Stimulated activated CD4-positive, alpha-beta T cell treated with anti-CD3 and anti-CD28 coated beads, Interleukin-1b, Interleukin-23, amount 100 ng/mL, for 4 hours (primary cell): ENCODE results near the gene SPATA32.

Experiments used
- DNase-seq, 2 donors: peaks; one replicate each; pipeline ENCODE4 v3.0.0-alpha.2; 2020; ENCODE audit warnings: low read depth in 2 of 2

SPATA32 gene

DNA sequence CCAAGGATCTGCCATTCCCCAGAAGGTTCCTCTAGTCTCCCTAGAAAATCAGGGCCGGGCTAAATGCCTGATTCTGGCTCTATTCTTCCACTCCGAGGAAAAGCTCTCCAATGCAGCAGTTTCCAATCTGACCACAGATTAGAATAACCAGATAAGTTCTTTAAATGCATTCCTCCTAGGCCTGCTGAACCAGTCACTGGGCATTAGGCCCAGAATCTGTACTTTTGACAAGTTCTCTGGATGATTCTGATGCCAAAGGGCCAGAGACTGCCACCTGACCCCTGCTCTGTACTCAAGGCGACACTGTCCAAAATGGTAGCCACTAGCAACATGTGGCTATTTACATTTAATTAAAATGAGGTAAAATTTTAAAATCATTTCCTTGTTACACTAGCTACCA lies 32.6 kb upstream of the SPATA32 start:
- no peak for DNase-seq

DNA sequence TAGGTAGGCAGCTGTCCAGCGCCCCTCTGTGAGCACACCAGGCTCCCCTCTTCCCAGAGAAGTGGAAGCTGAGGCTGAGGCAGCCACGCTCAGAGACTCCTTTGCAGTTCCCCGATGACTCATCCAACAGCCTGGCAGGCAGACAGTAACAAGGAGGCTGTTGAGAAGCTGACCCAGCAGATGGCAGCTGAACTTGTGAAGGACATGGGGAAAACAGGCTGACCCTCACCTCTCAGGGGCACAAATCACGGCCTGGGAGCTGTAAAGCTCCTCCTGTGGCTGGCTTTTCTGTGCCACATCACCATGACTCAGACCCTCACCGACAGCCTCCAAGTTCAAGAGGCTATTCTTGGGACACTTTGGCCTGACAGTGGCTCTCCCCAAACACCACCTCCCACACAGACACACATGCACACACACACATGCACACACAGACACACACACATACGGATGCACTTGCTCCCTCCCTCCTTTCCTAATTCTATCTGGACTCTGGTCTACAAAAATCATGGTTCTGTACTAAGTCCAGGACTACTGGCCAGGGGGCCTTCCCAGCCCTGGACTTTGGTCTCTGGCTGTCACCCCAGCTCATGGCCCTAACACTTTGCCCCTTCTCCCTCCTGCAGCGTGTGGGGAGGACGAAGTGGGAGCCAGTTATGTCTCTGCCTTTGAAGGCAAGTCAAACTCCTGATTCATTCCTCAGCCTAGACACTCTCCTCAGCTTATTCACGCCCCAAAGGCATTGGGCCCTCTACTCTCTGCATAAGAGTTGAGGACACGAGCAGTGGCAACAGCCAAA lies 31.7 kb upstream of the SPATA32 start:
- no peak for DNase-seq

DNA sequence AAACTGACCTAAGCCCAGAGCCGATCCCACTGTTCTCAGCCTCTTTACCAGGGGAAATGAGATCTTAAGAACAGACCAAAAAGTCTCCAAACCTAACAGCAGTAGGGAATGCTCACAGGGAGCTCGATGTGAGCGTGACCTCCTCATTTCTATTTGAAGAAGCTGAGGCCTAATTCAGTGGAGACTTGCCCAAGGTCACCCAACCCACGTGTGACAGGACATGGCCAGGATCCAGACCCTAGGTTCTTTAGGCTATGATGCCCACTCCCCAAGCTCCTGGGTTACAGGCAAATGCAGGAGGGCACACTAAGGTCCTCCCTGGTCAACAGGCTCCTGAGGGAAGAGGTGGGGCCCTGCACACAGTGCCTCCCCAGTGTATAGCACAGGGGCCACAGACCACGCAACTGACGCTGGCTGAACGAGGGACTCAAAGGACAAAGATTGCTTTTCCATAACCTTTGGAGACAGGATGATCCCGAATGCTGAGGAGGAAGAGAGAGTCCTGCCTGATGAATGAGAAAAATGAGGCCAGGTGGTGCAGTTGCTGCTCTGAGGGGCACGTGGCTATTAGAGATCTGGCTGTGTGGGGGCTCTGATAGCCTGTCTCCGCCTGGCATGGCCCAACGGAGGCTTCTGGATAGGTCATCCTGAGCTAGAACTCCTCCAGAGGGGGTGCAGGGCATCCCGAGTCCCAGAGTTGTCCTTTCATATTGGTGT lies 31.0 kb upstream of the SPATA32 start:
- no peak for DNase-seq

DNA sequence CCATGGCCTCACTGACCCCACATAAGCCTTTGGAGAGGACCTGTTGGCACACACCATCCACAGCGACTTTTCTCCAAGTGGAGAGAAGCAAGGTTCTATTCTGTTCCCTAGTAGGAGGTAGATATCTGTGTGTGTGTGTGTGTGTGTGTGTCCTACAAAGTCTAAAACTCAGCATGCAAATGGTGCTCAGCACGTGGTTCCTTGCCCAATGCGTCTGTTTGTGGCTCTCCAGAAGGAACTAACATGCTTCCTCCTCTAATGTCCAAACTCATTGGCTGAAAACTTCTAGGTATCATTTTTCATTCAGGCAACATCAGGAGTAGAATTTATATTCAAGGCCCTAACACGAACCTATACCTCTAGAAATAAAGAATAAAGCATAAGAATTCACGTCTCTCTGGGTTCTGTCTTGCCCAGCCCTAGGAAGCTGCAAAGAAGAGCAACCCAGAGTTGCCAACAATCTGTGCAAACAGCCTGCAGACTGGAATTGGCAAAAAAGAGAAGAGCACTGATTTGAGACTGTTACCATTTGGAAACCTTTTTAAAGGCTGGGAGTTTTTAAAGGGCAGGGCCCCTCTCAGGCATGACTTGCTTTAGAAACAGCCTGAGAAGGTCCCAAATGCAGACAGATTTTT lies 29.4 kb upstream of the SPATA32 start:
- DNase-seq = no peak

DNA sequence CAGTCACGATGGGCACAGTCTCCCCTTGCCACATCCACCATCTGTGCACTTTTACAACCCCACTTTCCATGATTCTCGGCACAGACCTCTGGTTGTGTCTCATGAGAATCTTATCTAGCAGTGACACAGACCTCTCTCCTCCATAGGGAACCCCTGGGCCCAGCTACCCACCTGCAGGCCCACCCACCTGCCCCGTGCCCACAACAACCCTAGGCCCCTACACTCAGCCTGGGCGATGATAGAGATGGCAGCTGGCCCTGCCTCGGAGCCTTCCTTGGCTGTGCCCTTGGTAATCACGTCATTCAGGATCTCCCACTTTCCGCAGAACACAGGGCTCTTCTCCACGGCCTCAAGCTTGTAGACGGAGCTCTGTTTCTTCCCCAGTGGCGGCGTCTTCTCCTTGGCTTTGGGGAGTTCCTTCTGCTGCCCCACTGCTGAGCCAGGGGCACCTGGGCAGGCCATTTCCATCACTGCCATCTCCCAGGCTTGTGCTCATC lies 28.4 kb upstream of the SPATA32 start:
- no peak for DNase-seq

DNA sequence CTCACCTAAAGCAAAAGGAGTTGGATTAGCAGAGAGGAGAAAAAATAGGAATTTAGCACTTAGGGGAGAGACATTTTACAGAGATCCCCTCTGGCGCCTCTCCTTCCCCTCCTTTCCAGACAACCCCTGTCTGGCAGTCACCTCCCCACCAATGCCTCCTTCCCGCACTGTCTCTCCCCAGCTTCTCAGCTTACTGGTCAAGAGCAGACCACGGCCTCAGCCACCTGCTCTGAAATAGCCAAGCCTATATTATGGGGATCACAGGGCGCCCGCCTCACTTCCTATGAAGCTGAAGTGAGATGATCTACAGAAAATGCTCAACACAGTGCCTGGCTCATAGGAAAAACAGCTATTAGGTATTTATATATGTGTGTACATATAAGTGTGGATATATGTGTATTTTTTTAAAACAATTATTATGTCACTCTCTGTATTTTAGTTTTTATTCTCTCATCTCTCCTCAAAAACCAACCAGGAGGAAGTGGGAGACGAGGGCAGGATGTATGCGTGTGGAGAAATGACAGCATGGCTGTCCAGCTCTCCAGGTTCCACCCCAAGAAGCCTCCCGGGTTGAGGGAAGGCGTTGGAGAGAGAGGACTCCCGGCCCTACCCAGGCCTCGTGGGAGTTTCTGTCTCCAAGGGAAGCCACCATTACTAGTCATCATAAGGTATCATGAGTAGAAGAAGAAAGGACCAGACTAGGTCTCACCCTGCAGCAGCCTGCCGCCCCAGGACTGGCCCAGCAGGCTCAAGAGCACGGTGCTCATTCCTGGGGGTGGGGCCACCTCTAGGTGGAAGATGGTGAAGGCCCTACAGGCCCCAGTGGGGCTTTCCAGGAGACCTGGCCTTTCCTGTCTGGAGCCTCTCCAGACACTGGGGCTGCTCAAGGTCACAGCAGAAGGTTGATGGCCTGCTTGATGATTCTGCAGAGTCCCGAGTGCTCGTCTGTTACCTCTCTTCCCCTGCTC lies 27.7 kb upstream of the SPATA32 start:
- DNase-seq = no peak

DNA sequence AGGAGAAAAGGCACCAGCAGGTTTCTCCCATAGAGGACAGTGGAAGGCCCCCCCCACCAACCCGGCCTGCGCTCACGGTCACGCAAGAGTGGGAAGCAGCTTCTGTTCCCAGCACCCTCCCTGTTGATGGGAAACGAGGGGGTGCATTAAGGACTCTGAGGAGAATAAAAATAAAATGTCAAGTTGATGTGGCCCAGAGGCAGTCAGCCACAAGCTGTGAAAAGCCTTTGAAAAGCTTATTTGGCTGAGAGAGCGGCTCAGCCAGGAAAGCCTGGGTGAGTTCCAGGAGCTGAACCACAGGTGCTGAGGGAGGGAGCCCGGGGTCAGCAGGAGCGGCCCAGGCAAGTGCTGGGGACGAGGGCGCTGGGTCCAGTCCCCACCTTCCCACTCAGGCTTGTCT lies 26.9 kb upstream of the SPATA32 start:
- DNase-seq = no peak

DNA sequence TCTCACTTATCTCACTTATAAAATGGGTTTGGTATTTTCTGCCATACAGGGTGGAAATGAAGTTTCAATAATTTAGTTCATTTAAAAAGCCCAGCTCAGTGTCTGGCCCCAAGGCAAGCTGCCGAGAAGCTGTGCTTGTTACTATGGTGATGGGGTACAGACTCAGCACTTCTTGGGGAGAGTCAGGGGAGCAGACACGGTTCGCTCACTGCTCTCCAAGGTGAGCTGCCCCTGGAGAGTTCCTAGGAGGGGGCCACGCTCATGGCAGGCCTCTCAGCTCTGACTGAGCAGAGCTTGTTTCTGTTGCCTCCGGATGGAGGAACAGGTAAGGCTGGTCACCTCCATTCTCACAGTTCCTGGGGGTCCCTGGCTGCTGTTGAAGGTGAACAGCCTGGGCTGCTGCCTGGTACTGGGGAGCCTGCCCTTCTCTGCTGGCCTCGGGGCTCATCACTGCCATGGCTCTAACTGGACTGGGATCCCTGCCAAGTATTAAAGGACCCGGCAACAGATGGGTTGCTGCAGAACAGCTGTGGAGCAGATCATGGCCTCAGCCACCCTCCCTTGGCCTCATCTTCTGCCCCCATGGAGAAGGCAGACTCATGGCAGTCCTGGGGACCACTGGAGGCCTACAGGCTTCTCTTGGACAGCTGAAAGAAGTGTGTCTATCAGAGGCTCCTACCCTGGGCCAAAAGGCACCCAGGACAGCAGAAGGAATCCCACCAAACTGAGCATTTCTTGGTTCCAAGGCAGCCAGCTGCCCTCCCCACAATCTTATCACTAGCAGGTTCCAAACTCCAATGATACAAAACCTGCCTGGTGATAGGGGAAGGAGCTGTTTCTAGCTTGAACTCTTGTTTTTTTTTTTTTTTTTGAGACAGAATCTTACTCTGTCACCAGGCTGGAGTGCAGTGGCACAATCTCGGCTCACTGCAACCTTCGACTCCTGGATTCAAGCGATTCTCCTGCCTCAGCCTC lies 25.9 kb upstream of the SPATA32 start:
- no peak for DNase-seq

DNA sequence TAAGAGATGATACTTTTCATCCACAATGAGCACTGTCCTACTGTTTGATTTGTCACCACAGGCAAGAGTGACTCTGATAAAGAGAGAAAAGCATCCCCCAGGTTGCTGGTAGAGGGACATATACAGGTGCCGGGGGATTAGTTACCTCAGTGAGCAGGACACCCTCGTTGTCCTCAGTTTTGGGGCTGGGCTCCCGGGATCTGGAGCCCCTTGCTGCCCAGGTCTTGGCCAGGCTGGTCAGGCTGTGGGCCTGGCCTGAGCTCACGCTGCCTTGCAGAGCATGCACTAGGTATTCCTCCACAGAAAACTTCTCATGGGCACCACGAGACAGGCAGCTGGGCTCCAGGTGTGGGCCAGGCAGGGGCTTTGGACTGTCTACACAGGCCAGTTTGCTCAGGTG lies 24.4 kb upstream of the SPATA32 start:
- DNase-seq = no peak

DNA sequence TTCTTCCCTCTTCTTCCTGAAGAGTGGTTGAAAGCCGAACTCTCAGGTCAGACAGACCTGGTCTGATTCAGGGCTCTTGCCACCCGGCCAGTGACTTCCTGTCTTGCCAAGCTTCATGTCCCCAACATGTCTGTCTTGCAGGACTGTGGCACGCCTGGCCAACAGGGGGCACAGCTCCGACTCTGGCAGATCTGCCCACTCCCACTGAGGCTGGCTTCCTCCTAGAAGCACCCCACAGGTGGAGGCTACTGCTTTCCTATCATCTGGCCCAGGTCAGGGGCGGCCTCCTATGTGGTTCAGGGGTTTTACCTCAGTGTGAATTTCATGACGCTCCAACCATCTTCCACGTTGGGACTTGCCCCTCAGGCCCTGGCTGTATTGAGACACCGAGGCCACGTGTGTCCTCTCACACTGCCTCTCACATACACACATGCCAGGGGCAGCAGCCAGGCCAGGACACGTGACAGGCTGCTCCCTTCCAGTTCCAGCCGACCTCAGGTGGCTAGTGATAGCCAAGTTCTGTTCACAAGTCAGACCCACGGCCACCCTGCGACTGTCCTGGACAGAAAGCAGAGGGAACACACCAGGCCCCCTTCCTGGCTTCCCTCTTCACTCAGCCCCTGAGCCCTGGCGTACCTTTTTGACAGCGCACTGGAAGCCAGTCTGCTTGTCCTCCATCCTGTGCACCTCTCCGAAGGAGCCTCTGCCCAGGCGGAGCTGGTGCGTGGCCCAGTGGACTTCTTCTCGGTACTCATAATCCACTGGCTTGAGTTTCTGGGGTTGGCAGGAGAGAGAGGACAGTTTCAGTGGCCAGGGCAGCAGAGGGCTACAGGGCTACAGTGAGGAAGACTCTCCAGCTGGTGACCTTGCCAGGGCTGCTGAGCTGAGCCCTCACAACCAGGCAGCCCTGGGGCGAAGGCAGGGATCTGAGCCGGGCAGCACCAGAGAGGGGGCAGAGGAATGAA lies 22.6 kb upstream of the SPATA32 start:
- DNase-seq = peak; percentile 34 to 39

DNA sequence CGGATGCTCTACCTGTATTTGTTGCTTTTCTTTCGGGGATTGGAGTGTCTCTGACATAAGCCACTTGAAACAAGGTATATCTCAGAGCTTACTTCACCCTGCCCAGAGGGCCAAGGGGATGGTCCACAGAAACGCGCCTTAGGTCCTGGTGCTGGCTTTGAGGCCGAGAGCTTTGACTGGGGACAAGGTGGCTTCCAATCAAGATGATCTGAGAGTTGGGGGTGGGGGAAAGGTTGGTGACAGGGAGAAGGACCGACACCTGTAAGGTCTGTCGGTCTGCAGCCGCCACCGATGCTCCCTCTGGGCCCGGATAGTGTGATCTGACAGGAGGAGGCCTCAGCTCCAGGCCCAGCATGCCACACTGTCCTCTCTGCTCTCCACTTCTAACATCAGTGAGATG lies 21.8 kb upstream of the SPATA32 start:
- no peak for DNase-seq

DNA sequence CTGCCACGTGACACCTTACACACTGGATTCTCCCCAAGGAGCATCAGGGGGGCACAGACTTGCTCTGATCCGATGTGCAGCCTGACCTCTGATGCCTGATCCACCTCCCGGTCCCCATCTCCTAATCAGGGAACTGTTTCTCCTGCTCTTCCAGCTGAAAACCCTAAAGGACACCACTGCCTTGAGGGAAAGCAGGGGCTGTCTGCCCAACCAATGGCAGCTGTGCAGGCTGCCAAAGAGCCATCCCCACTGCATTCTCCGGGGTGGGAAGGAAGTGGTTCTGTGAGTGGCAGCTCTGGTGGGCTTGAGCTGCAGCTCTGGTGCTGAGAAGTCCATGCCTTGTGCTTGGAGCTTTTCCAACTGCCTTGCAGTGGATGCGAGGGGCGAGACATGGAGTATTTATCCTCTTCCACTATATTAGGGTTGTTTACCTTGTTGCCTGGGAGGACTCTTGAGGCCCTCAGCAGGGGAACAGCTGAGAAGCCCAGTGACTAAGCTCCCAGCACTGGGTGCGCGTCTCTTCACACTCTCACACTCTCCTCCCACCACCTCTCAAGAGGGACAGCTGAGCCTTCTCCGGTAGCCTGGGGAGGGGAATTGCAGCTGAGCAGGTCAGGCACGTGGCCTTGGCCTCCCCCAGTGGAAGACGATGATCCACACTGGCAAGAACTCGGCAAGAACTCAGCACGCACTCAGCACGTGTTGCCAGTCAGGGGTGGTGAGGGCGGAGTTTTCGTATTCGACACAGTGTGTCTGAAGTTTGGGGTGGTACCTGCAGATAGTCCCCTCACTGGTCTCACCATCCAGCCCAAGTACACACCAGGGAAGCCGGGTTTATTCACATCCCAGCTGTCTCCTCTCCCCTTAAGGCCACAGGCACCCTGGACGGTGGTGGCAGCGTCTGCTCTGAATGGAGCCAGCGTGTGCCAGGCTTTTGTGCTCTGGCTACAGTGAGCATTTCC lies 21.1 kb upstream of the SPATA32 start:
- no peak for DNase-seq

DNA sequence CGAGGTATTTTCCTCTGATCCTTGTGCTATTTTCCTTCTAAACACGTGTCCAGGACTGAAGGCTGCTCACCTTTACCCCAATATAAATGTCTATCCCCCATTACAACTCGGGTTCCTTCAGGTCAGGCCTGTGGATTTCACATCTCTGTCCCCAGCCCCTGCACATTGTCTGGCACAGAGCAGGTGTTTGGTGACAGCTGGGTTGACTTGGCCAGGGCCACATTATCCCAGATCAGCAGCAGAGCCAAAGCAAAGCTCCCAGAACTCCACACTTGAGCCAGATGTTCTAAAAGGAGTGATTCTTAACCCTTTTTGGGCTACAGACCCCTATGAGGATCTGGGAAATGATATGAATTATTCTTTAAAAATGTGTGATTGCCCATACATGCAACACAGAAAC lies 18.0 kb upstream of the SPATA32 start:
- no peak for DNase-seq

DNA sequence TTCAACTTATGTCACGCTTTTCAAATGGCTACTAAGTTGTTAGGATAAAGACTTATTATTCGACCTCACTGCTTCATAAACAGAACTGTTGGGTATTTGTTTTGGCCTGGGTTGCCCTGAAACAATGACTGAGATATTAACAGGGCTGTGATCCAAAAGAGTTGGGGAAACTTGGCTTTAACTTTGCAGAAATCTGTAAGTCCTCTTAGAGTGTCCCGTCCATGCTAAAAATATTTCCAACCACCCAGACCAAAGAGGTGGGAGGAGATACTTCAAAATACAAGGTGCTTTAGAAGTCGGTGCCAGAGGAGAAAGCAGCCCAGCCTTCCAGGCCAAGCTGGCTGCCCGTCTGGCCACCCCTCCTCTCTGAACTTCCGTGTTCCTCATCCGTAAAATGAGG lies 16.1 kb upstream of the SPATA32 start:
- DNase-seq = no peak

DNA sequence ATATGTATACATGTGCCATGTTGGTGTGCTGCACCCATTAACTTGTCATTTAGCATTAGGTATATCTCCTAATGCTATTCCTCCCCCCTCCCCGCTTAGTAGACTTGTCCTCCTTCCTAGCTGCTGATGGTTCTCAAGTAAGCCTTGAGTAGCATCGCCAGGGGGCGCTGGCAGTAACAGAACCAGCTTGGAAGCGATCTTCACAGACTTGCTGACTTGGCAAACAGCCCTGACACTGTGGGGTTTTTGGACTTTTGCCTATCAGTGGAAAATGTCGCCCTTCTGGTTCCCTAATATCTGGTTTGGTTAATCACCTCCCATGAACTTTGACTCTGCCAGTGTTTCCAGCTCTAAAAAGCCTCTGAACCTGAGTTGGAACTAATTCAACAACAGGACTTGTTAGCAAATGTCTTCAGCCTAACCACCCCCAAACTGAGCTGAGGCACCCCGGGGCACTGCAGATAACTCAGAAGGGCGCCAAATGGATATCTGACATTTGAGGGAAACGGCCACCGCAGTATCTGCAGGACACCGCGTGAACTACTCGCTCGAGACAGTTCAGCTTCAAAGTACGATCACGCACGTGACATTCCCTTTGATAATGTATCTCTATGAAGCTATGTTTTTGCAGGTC lies 15.4 kb upstream of the SPATA32 start:
- DNase-seq = peak; percentile 88 to 89

DNA sequence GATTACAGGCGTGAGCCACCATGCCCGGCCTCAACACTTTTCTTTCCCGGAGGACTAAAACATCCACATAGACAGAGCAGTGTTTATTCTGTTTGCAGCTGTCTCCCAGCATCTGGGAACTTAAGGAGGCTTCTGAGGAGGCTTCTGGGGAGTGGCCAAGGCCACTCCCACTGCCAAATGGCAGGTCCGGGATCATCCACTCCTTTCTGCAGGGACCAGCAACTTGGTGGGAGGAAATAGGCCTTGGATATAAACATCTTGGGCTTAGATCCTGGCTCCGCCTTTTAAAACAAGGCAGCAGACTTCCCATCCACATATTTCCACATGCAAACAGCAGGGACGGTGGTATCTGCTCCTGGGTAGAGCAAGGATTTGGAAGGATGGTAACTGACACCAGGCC lies 14.1 kb upstream of the SPATA32 start:
- no peak for DNase-seq

DNA sequence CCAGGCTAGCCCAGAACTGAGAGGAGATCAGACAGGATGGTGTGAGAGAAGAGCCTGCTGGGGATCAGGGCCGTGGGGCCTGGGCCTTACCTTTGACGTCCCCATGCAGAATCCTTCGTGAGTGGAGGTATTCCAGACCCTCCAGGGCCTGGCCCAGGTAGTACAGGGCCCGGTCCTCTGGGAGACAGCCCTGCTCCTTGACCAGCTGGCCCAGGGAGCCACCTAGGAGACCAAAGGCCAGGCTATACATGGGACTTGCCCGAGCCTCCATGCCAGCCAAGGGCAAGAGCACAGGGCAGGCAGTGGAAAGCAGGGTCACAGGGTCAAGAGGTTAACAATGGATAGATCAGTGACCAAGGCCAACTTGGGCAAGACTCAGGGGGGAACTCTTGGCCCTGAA lies 12.1 kb upstream of the SPATA32 start:
- DNase-seq = no peak

DNA sequence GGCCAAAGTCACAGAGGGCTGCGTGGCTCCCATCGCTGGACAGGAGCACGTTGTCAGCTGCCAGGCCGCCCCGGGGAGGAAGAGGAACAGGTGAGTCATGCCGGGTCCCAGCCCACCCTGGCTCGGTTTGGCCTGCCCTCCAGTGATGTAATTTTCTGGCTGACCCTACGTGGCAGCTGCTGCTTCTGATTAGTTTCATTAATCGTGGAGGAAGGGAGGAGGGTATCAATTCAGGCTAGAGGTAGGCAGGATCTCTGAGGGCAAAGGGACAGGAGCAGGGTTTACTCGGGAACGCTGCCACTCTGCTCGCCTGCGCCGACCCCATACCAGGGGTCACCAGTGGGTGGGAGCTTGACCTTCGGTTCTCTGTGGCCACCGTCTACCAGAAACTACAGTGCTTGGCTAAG lies 11.7 kb upstream of the SPATA32 start:
- DNase-seq = no peak
